ENCODE data around the gene GALNT16. TPM values are rescaled to one million over a fixed set of nuclear protein-coding genes. Genes with fewer than 3 reads are reported as not detected.
"Not testable (repeated sequence)": the region's sequence is repeated elsewhere in the genome, so short reads cannot be mapped to it uniquely, and the experiment has no call there.

Gene GALNT16
- under 1 TPM; 0.05 to 0.21 TPM for total RNA-seq

DNA sequence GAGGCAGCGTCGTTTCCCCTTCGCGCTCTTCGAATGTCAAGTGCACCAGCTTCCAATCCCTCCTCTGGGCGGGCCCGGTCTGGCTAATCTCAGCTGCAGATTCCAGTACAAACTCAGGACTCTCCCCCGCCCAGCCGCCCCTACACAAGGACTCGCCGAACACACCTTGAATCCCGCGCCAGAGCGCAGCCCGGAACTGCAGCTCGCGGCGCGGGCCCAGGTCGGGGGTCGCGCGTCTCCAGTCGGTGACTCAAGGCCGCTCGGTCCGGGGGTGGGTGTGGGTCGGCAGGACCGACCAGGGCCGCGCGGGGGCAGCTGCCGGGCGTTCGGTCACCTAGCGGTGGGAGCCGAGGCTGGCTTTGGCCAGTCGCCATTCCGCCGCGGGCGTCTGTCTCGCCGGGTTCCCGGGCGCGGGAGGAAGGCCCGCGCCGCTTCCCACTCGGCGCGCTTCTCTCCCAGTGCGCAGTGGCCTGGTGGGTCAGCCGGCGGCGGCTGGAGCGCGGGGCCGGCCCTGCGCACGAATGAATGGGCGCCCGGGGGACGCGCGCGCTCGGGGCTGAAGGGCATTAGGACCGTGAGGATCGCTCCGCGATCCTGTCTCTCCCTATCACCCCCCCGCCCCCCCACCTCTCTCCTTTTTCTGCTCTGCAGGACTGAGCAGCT lies at the start of gene GALNT16:
Gene GALNT16 (plus strand): TSS at position 632 of the 663 bp plus-strand sequence. CDS start 133 bp downstream, outside the sequence.
- peak; percentile 8 to 13 for DNase-seq
- peaks cover 59% of the 10 kb centered on the region for H3K27me3 Mint-ChIP-seq (ENCODE audit: low read depth)
- H3K36me3 Mint-ChIP-seq (ENCODE audit: insufficient read depth in 2 of 2): no peaks in the 10 kb centered on the region
- H3K9me3 Mint-ChIP-seq: no peaks in the 10 kb centered on the region
- H3K4me3 Mint-ChIP-seq: peak within 1 kb of the TSS; percentile 86 to 90
- H3K4me1 Mint-ChIP-seq (ENCODE audit: low read depth): peaks cover 7% of the 10 kb centered on the region
- peak; percentile 4 for ATAC-seq (replicated peaks in 1 of 2)
- no peak within 1 kb of the TSS for H3K27ac Mint-ChIP-seq

DNA sequence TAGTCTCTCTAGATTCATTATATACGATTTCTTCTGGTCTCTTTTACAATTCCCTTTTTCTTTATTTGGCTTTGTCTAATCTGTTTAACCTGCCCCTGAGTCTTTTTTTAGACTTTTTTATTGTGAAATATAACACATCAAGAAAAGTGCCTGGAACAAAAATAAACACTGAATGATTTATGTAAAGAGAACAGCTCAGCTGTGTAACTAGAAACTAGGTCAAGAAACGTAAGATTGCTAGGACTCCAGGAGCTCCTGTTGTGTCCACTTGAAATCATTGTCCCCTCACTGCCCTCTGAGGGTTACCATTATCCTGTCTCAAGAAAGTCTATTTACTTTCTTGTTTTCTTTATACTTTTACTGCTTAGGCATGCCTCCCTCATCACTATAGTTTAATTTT lies 45.6 kb upstream of the GALNT16 start:
- no peaks in the 10 kb centered on the region for H3K4me1 Mint-ChIP-seq (ENCODE audit: low read depth)
- H3K27ac Mint-ChIP-seq: no peak overlapping the region
- ATAC-seq (replicated peaks in 1 of 2): no peak
- no peak overlapping the region for H3K4me3 Mint-ChIP-seq
- H3K27me3 Mint-ChIP-seq (ENCODE audit: low read depth): no peaks in the 10 kb centered on the region
- H3K36me3 Mint-ChIP-seq (ENCODE audit: insufficient read depth in 2 of 2): peaks cover 4 to 5% of the 10 kb centered on the region in 2 donors
- peaks cover 0 to 2% of the 10 kb centered on the region in 2 donors for H3K9me3 Mint-ChIP-seq
- DNase-seq: no peak

DNA sequence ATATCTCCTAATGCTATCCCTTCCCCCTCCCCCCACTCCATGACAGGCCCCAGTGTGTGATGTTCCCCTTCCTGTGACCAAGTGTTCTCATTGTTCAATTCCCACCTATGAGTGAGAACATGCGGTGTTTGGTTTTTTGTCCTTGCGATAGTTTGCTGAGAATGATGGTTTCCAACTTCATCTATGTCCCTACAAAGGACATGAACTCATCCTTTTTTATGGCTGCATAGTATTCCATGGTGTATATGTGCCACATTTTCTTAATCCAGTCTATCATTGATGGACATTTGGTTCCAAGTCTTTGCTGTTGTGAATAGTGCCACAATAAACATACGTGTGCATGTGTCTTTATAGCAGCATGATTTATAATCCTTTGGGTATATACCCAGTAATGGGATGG lies 42.3 kb upstream of the GALNT16 start:
- not testable (repeated sequence) for H3K27ac Mint-ChIP-seq; ATAC-seq (replicated peaks in 1 of 2); H3K9me3 Mint-ChIP-seq; H3K4me3 Mint-ChIP-seq; H3K27me3 Mint-ChIP-seq (ENCODE audit: low read depth); H3K4me1 Mint-ChIP-seq (ENCODE audit: low read depth); H3K36me3 Mint-ChIP-seq (ENCODE audit: insufficient read depth in 2 of 2); DNase-seq

DNA sequence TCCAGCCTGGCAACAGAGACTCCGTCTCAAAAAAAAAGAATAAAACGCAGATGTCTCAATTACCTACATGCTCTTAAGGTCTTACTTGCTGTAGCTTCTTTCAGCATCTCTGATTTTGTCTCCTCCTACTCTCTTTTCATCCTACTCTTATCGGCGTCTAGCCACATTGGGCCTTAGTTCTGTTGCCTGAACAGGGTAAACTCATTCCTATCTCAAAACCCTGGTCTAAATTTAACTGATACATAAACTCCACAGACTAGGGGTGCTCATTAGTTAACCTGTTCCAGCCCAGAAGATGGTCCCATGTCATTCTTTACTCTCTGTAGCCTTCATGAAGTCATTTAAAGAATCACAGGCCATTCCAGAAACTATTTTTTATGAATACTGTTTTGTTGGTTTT lies 35.0 kb upstream of the GALNT16 start:
- no peak overlapping the region for H3K27ac Mint-ChIP-seq
- no peaks in the 10 kb centered on the region for H3K27me3 Mint-ChIP-seq (ENCODE audit: low read depth)
- DNase-seq (no peak), ATAC-seq (replicated peaks in 1 of 2) (no peak)
- H3K36me3 Mint-ChIP-seq (ENCODE audit: insufficient read depth in 2 of 2): peaks cover 0 to 2% of the 10 kb centered on the region in 2 donors
- H3K4me3 Mint-ChIP-seq: no peak overlapping the region
- no peaks in the 10 kb centered on the region for H3K4me1 Mint-ChIP-seq (ENCODE audit: low read depth)
- H3K9me3 Mint-ChIP-seq: no peaks in the 10 kb centered on the region

DNA sequence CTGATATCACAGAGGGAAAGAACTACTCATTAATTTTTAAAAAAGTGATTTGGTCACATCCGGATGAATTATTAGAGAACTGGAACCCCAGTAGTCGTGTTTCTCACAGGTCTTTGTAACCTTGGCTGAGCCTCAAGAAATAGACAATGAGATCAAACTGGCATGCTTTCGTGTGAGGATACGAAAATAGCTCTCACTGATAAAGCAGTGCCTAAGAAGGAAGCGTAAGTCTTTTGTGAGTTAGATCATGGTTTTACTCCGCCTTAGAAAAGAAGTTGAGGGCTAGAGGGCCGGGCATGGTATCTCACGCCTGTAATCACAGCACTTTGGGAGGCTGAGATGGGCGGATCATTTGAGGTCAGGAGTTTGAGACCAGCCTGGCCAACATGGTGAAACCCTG lies 33.8 kb upstream of the GALNT16 start:
- no peaks in the 10 kb centered on the region for H3K27me3 Mint-ChIP-seq (ENCODE audit: low read depth)
- ATAC-seq (replicated peaks in 1 of 2) (no peak), DNase-seq (no peak)
- H3K4me3 Mint-ChIP-seq: no peak overlapping the region
- H3K9me3 Mint-ChIP-seq: no peaks in the 10 kb centered on the region
- no peak overlapping the region for H3K27ac Mint-ChIP-seq
- H3K36me3 Mint-ChIP-seq (ENCODE audit: insufficient read depth in 2 of 2): peaks cover 0 to 2% of the 10 kb centered on the region in 2 donors
- no peaks in the 10 kb centered on the region for H3K4me1 Mint-ChIP-seq (ENCODE audit: low read depth)

DNA sequence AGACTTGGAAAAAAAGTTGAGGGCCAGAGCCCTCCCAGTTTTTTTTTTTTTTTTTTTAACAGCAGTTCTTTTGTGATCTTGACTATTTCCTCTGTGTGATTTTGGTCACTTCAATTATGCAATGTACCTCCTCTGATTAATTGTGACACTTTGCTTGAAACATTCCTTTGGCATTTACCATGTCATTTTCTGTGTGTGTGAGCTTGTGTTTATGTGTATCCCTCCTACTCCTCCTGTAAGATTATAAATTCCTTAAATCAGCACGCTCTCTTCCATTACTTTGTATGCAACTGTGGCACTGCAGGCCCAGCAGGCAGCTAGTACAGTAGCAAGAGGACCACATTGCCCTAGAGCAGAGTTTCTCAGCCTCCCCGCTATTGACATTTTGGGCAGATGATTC lies 33.2 kb upstream of the GALNT16 start:
- Mint-ChIP-seq H3K27ac (no peak overlapping the region), H3K36me3 (ENCODE audit: insufficient read depth in 2 of 2) (peaks cover 2% of the 10 kb centered on the region in 2 donors), H3K9me3 (no peaks in the 10 kb centered on the region), H3K4me1 (ENCODE audit: low read depth) (no peaks in the 10 kb centered on the region), H3K4me3 (no peak overlapping the region), H3K27me3 (ENCODE audit: low read depth) (no peaks in the 10 kb centered on the region)
- DNase-seq (no peak), ATAC-seq (replicated peaks in 1 of 2) (no peak)

DNA sequence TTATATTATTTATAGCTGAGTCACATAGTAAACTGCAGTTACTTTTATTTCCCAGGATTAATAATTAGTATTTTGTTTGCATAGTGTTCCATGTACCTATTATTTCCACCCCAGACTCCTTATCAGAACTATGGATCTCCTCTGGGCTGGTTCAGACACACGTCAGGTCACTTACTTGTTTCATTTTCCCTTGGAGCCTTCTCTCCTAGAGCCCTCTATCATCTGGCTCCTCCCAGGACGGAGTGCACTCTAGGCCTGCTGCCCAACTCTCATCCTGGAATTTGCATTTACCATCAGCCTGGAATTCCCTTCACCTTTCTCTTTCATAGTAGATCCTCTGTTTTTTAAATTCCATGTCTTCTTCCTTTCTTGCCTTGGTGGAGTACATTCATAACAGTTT lies 28.5 kb upstream of the GALNT16 start:
- H3K27ac Mint-ChIP-seq: no peak overlapping the region
- no peak for DNase-seq
- no peaks in the 10 kb centered on the region for H3K27me3 Mint-ChIP-seq (ENCODE audit: low read depth)
- H3K4me1 Mint-ChIP-seq (ENCODE audit: low read depth): peaks cover 9% of the 10 kb centered on the region
- no peak for ATAC-seq (replicated peaks in 1 of 2)
- no peaks in the 10 kb centered on the region for H3K9me3 Mint-ChIP-seq
- peaks cover 1 to 4% of the 10 kb centered on the region in 2 donors for H3K36me3 Mint-ChIP-seq (ENCODE audit: insufficient read depth in 2 of 2)
- H3K4me3 Mint-ChIP-seq: no peak overlapping the region

DNA sequence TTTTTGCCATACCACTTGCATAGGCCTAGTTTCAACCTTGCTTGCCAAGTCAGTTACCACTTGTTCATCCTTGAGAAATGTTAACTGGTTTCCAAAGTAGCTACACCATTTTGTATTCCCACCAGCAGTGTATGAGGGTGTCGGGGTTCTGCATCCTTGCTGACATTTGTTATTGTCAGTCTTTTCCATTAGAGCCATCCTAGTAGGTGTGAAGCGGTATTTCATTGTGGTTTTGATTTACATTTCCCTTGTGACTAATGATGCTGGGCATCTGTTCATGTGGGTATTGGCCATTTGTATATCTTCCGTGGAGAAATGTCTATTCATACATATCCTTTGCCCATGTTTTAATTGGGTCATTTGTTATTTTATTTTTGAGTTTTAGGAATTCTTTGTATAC lies 27.6 kb upstream of the GALNT16 start:
- no peak overlapping the region for H3K4me3 Mint-ChIP-seq
- no peak overlapping the region for H3K27ac Mint-ChIP-seq
- no peaks in the 10 kb centered on the region for H3K27me3 Mint-ChIP-seq (ENCODE audit: low read depth)
- H3K9me3 Mint-ChIP-seq: no peaks in the 10 kb centered on the region
- DNase-seq: no peak
- H3K36me3 Mint-ChIP-seq (ENCODE audit: insufficient read depth in 2 of 2): peaks cover 1 to 4% of the 10 kb centered on the region in 2 donors
- peaks cover 9% of the 10 kb centered on the region for H3K4me1 Mint-ChIP-seq (ENCODE audit: low read depth)
- ATAC-seq (replicated peaks in 1 of 2): no peak

DNA sequence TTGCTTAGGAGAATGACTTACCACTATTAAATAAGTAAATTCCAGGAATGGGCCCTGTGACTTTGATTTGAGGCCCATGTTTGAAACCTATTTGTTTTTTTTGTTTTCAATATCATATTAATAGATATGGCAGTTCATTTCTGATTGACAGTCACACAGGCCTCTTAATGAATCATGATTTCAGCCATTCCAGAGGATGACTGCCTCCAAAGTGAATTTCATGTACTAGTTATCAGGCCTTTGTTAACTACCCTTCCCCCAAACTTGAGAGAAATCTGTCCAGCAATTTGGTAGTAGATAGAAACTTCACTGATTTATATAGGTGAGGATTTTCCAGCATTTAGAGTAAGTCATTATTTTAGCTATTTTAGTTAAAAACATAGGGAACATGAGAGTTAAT lies 25.9 kb upstream of the GALNT16 start:
- H3K4me1 Mint-ChIP-seq (ENCODE audit: low read depth): peaks cover 9% of the 10 kb centered on the region
- DNase-seq (no peak), ATAC-seq (replicated peaks in 1 of 2) (no peak)
- H3K27me3 Mint-ChIP-seq (ENCODE audit: low read depth): no peaks in the 10 kb centered on the region
- H3K27ac Mint-ChIP-seq: no peak overlapping the region
- H3K9me3 Mint-ChIP-seq: no peaks in the 10 kb centered on the region
- no peak overlapping the region for H3K4me3 Mint-ChIP-seq
- H3K36me3 Mint-ChIP-seq (ENCODE audit: insufficient read depth in 2 of 2): peaks cover 1 to 4% of the 10 kb centered on the region in 2 donors

DNA sequence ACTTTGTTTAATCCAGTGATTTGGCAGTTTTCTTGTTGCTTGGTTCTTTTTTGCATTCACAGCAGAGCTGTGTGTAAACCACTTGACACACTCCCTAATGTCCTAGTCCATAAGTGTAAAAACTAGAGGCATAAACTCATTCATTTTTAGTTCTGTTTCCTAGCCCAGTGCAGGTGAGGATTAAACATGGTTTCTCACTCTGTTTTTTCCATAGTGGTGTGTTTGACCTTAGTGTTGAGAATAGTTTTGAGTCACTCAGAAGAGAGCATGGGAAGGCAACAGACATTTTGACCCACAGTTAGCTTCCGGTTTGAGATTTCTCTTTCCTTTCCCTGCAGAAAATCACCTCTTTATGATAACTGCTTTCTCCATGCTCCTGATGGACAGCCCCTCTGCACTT lies 24.2 kb upstream of the GALNT16 start:
- peaks cover 1 to 4% of the 10 kb centered on the region in 2 donors for H3K36me3 Mint-ChIP-seq (ENCODE audit: insufficient read depth in 2 of 2)
- H3K9me3 Mint-ChIP-seq: no peaks in the 10 kb centered on the region
- no peak overlapping the region for H3K4me3 Mint-ChIP-seq
- H3K4me1 Mint-ChIP-seq (ENCODE audit: low read depth): peaks cover 9% of the 10 kb centered on the region
- no peak overlapping the region for H3K27ac Mint-ChIP-seq
- DNase-seq (no peak), ATAC-seq (replicated peaks in 1 of 2) (peak in 1 of 2 donors; percentile 43)
- no peaks in the 10 kb centered on the region for H3K27me3 Mint-ChIP-seq (ENCODE audit: low read depth)

DNA sequence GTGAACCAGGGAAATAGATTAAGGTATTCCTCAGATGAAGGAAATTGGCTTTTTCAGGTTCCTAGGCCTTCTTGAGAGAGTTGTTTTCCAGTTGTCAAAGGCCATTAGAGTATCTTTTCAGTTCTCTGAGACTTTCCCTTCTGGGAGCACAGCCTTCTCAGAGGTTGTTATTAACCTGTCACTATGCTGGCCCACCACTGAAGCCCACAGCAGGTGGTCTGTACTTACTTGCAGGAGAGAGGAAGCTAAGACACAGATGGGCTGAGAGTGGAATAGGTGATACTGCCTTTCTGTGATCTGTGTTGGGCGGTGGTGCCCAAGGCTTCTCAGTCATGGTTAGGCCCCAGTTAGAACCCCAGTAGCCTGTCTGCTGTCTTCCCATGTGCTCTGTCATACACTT lies 22.8 kb upstream of the GALNT16 start:
- no peaks in the 10 kb centered on the region for H3K27me3 Mint-ChIP-seq (ENCODE audit: low read depth)
- no peaks in the 10 kb centered on the region for H3K9me3 Mint-ChIP-seq
- no peak overlapping the region for H3K27ac Mint-ChIP-seq
- peaks cover 1 to 2% of the 10 kb centered on the region in 2 donors for H3K36me3 Mint-ChIP-seq (ENCODE audit: insufficient read depth in 2 of 2)
- H3K4me1 Mint-ChIP-seq (ENCODE audit: low read depth): peaks cover 9% of the 10 kb centered on the region
- DNase-seq (no peak), ATAC-seq (replicated peaks in 1 of 2) (no peak)
- H3K4me3 Mint-ChIP-seq: no peak overlapping the region

DNA sequence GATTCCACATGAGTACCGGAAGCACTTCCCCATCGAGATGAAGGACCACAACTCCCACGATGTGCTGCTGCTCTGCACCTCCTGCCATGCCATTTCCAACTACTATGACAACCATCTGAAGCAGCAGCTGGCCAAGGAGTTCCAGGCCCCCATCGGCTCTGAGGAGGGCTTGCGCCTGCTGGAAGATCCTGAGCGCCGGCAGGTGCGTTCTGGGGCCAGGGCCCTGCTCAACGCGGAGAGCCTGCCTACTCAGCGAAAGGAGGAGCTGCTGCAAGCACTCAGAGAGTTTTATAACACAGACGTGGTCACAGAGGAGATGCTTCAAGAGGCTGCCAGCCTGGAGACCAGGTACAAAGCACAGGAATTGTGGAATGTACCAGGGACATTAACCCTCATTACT lies 22.4 kb upstream of the GALNT16 start:
- no peaks in the 10 kb centered on the region for H3K9me3 Mint-ChIP-seq
- no peak overlapping the region for H3K4me3 Mint-ChIP-seq
- peaks cover 1 to 2% of the 10 kb centered on the region in 2 donors for H3K36me3 Mint-ChIP-seq (ENCODE audit: insufficient read depth in 2 of 2)
- H3K27ac Mint-ChIP-seq: no peak overlapping the region
- peaks cover 9% of the 10 kb centered on the region for H3K4me1 Mint-ChIP-seq (ENCODE audit: low read depth)
- H3K27me3 Mint-ChIP-seq (ENCODE audit: low read depth): no peaks in the 10 kb centered on the region
- no peak for DNase-seq
- no peak for ATAC-seq (replicated peaks in 1 of 2)

DNA sequence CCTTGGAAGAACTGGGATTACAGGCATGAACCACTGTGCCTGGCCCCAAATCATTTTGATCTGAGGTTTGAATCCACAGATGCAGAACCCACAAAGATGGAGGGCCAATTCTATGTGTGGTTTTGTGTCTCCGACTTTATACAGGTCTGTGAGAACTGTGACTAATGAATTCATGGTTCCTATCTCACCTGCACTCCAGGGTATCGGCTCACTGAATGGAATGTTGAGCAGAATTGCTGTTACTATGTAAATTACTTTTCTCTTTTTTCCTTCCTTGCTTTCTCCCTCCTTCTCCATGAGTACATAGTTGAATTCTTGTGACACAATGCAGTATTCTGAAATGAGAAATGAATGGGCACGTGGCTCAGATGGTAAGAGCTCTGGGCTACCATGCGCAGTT lies 21.1 kb upstream of the GALNT16 start:
- Mint-ChIP-seq H3K9me3 (no peaks in the 10 kb centered on the region), H3K4me1 (ENCODE audit: low read depth) (peaks cover 9% of the 10 kb centered on the region), H3K27ac (no peak overlapping the region), H3K4me3 (no peak overlapping the region), H3K36me3 (ENCODE audit: insufficient read depth in 2 of 2) (peaks cover 1 to 2% of the 10 kb centered on the region in 2 donors), H3K27me3 (ENCODE audit: low read depth) (no peaks in the 10 kb centered on the region)
- ATAC-seq (replicated peaks in 1 of 2) (no peak), DNase-seq (no peak)

DNA sequence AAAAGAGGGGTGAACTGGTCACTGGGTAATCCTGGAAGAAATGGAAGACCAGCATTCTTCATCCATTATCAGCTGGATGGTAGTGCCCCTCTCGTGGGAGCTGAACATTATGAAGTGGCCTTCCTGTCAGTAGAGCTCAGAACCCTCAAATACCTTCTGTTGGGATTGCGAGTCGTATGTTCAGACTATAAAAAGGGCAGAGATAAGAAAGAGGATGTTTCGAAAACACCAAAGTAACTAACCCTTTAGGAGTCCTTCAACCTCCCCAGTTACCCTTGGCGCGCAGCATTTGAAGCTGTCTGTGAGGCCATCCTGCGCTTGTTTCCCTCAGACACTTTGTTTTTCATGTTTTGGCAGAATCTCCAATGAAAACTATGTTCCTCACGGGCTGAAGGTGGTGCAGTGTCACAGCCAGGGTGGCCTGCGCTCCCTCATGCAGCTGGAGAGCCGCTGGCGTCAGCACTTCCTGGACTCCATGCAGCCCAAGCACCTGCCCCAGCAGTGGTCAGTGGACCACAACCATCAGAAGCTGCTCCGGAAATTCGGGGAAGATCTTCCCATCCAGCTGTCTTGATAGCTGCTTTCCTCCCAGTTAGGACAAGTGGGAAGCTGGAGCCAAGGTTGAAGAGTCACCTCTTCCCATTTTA lies 19.3 kb upstream of the GALNT16 start:
- Mint-ChIP-seq H3K27ac (no peak overlapping the region), H3K36me3 (ENCODE audit: insufficient read depth in 2 of 2) (peaks cover 0 to 1% of the 10 kb centered on the region in 2 donors), H3K4me1 (ENCODE audit: low read depth) (peaks cover 4% of the 10 kb centered on the region), H3K27me3 (ENCODE audit: low read depth) (no peaks in the 10 kb centered on the region), H3K4me3 (no peak overlapping the region), H3K9me3 (no peaks in the 10 kb centered on the region)
- DNase-seq (no peak), ATAC-seq (replicated peaks in 1 of 2) (no peak)

Data from activated T-cell treated with anti-CD3 and anti-CD28 coated beads, Interleukin-2, amount 50 U/mL, for 72 hours (primary cell).